HG03460 (cell line): ENCODE measurements around the gene USP17L29.
"Not testable (repeated sequence)": the region's sequence is repeated elsewhere in the genome, so short reads cannot be mapped to it uniquely, and the experiment has no call there.

ENCODE experiments used
- ATAC-seq: cut with Tn5 transposase; IDR thresholded peaks from one replicate; pipeline ENCODE4 v1.9.1; 2021; ENCODE audit not compliant: unreplicated experiment

Gene USP17L29, protein sequence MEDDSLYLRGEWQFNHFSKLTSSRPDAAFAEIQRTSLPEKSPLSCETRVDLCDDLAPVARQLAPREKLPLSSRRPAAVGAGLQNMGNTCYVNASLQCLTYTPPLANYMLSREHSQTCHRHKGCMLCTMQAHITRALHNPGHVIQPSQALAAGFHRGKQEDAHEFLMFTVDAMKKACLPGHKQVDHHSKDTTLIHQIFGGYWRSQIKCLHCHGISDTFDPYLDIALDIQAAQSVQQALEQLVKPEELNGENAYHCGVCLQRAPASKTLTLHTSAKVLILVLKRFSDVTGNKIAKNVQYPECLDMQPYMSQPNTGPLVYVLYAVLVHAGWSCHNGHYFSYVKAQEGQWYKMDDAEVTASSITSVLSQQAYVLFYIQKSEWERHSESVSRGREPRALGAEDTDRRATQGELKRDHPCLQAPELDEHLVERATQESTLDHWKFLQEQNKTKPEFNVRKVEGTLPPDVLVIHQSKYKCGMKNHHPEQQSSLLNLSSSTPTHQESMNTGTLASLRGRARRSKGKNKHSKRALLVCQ

DNA sequence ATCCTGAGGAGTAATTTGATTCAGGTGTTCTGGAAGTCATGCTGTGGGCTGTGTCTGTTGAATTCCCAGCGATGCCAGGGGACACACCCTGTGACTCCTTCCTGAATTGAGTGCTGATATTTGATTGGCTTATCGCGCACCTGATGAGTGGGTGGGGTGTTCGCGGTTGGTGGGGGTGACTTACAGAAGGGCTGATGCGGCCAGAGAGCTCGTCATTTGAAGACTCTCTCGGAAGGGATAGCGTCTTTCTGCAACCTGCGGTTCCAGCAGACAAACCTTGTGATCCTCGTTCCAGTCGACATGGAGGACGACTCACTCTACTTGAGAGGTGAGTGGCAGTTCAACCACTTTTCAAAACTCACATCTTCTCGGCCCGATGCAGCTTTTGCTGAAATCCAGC lies at the start of gene USP17L29:
TSS of gene USP17L29 (plus strand) at position 301 of the 400 bp plus-strand sequence. CDS start at position 301, 0 bp downstream.
- ATAC-seq: not testable (repeated sequence)

DNA sequence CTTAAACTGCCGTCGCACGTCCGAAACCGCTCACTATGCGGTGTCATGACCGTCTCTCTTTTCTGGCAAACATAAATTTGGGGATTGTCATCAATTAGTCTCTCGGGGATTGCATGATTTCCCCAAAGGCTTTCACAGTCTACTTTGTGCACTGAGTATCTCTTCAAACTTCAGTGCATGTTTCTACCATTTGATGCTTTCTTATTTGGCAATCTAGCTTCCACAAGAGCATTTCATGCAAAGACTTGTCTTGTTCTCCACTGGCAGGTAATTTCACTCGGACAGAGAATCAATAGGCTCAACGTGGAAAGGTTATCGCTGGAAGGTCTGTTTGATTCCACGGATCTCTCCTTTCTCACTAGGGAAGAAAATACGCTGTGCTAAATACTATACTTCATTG lies 29.2 kb upstream of the USP17L29 start:
- ATAC-seq: not testable (repeated sequence)

DNA sequence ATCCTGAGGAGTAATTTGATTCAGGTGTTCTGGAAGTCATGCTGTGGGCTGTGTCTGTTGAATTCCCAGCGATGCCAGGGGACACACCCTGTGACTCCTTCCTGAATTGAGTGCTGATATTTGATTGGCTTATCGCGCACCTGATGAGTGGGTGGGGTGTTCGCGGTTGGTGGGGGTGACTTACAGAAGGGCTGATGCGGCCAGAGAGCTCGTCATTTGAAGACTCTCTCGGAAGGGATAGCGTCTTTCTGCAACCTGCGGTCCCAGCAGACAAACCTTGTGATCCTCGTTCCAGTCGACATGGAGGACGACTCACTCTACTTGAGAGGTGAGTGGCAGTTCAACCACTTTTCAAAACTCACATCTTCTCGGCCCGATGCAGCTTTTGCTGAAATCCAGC lies 28.6 kb upstream of the USP17L29 start, which contains the start of gene USP17L24:
TSS of gene USP17L24 (plus strand) at position 301 of the 400 bp plus-strand sequence. CDS start at position 301, 0 bp downstream.
- ATAC-seq: not testable (repeated sequence)

DNA sequence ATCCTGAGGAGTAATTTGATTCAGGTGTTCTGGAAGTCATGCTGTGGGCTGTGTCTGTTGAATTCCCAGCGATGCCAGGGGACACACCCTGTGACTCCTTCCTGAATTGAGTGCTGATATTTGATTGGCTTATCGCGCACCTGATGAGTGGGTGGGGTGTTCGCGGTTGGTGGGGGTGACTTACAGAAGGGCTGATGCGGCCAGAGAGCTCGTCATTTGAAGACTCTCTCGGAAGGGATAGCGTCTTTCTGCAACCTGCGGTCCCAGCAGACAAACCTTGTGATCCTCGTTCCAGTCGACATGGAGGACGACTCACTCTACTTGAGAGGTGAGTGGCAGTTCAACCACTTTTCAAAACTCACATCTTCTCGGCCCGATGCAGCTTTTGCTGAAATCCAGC lies 23.8 kb upstream of the USP17L29 start, which contains the start of gene USP17L25:
TSS of gene USP17L25 (plus strand) at position 301 of the 400 bp plus-strand sequence. CDS start at position 301, 0 bp downstream.
- not testable (repeated sequence) for ATAC-seq

DNA sequence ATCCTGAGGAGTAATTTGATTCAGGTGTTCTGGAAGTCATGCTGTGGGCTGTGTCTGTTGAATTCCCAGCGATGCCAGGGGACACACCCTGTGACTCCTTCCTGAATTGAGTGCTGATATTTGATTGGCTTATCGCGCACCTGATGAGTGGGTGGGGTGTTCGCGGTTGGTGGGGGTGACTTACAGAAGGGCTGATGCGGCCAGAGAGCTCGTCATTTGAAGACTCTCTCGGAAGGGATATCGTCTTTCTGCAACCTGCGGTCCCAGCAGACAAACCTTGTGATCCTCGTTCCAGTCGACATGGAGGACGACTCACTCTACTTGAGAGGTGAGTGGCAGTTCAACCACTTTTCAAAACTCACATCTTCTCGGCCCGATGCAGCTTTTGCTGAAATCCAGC lies 19.1 kb upstream of the USP17L29 start, which contains the start of gene USP17L26:
TSS of gene USP17L26 (plus strand) at position 301 of the 400 bp plus-strand sequence. CDS start at position 301, 0 bp downstream.
- not testable (repeated sequence) for ATAC-seq

DNA sequence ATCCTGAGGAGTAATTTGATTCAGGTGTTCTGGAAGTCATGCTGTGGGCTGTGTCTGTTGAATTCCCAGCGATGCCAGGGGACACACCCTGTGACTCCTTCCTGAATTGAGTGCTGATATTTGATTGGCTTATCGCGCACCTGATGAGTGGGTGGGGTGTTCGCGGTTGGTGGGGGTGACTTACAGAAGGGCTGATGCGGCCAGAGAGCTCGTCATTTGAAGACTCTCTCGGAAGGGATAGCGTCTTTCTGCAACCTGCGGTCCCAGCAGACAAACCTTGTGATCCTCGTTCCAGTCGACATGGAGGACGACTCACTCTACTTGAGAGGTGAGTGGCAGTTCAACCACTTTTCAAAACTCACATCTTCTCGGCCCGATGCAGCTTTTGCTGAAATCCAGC lies 14.3 kb upstream of the USP17L29 start, which contains the start of gene USP17L5:
TSS of gene USP17L5 (plus strand) at position 301 of the 400 bp plus-strand sequence. CDS start at position 301, 0 bp downstream.
- ATAC-seq: not testable (repeated sequence)

DNA sequence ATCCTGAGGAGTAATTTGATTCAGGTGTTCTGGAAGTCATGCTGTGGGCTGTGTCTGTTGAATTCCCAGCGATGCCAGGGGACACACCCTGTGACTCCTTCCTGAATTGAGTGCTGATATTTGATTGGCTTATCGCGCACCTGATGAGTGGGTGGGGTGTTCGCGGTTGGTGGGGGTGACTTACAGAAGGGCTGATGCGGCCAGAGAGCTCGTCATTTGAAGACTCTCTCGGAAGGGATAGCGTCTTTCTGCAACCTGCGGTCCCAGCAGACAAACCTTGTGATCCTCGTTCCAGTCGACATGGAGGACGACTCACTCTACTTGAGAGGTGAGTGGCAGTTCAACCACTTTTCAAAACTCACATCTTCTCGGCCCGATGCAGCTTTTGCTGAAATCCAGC lies 9.6 kb upstream of the USP17L29 start, which contains the start of gene USP17L27:
TSS of gene USP17L27 (plus strand) at position 301 of the 400 bp plus-strand sequence. CDS start at position 301, 0 bp downstream.
- ATAC-seq: not testable (repeated sequence)

DNA sequence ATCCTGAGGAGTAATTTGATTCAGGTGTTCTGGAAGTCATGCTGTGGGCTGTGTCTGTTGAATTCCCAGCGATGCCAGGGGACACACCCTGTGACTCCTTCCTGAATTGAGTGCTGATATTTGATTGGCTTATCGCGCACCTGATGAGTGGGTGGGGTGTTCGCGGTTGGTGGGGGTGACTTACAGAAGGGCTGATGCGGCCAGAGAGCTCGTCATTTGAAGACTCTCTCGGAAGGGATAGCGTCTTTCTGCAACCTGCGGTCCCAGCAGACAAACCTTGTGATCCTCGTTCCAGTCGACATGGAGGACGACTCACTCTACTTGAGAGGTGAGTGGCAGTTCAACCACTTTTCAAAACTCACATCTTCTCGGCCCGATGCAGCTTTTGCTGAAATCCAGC lies 4.8 kb upstream of the USP17L29 start, which contains the start of gene USP17L28:
TSS of gene USP17L28 (plus strand) at position 301 of the 400 bp plus-strand sequence. CDS start at position 301, 0 bp downstream.
- not testable (repeated sequence) for ATAC-seq

DNA sequence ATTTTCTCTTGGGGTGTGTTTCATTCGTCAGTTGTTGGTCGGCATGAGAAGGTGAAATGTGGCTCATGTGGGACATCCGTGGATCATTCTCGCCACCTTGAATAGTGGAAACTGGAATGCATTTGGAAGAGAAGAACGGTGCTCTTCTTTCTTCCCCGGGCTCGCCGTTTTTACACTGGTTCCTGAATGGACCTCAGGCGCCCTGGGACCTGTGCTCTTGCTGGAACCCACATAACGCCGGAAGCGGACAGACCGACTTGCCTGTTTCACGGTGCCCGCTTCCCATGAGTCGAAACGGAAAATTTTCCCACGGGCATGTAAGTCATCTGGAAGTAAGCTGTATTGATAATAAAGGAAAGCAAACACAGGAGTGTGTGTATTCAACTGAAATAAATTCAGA lies 2.6 kb upstream of the USP17L29 start:
- not testable (repeated sequence) for ATAC-seq

DNA sequence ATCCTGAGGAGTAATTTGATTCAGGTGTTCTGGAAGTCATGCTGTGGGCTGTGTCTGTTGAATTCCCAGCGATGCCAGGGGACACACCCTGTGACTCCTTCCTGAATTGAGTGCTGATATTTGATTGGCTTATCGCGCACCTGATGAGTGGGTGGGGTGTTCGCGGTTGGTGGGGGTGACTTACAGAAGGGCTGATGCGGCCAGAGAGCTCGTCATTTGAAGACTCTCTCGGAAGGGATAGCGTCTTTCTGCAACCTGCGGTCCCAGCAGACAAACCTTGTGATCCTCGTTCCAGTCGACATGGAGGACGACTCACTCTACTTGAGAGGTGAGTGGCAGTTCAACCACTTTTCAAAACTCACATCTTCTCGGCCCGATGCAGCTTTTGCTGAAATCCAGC lies 9.4 kb downstream of the USP17L29 start, which contains the start of gene USP17L30:
TSS of gene USP17L30 (plus strand) at position 301 of the 400 bp plus-strand sequence. CDS start at position 301, 0 bp downstream.
- ATAC-seq: not testable (repeated sequence)

DNA sequence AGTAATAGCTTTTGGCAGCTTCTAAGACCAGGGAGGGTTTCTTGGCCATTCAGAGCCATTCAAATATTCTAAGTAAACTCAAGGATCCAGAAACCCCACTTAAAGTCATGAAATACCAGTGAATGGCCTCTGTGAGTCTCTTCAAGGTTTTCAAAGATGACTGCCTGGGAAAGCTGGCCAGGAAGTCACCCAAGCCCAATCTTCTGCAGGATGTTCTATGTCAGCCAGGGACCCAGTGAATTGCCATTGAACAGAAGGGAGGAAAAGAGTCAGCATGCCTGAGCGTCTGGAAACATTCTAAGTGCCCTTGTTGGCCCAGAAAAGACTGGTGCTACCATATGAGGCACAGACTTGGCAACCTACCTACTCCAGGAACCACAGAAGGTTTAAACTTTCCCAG lies 26.4 kb downstream of the USP17L29 start:
- not testable (repeated sequence) for ATAC-seq

DNA sequence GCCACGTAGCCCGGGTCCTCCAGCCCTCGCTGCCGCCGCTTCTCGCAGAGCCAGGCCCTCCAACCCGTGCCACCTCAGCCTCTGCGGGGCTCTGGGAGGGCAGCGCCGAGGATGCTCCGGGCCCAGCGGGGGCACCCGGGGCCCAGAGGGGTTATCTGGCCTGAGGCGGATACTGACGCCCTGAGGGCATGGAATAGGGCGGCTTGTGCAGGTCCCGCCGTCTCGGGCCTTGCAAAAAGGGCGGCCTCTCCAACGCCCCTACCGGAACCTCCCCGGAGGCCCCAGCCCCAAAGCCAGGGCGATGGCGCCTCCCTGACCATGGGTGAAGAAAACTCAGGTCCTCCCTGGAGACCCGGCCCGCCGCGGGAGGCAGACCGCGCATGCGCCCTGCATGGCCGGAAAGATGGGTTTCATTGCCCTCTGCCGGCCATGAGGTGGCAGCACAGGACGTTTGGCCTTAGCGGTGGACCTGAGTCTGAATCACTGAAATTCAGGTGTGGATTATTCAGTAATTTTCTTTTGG lies 27.6 kb downstream of the USP17L29 start:
- not testable (repeated sequence) for ATAC-seq

DNA sequence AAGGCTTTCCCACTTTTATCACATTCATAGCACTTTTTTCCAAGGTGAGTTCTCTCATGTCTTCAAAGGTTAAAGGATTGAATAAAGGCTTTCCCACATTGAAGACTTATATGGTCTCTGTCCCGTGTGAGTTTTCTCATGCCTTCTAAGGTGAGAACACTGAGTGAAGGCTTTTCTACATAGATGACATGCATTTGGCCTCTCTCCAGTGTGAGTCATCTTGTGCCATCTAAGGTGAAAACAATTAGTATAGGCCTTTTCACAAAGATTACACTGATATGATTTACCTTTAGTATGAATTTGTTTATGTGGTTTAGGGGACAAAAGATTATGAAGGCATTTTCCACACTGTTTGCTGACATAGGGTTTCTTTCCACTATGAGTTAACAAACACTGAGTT lies 30.7 kb downstream of the USP17L29 start:
- ATAC-seq: no peak

DNA sequence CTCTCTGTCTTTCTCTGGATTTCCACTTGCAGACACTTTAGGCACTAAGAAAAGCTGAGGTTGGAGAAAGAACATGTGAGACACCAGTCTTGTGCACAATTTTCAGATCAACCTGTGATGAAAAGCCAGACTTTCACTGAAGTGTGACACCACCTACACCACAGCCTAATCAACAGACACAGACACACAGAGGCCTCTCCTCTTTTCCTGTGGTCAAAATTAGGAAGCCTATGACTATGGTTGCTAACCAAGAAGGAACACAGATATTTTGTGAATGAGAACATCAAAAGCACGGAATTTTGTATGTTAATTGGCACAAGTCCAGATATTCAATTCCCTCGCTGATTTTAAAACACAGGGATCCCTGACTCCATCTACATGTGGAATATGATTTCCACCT lies 35.6 kb downstream of the USP17L29 start:
- ATAC-seq: not testable (repeated sequence)
